ENCODE data around the gene TEAD3.

Gene TEAD3

GRCh38 chr6:35469751-35470662, 26.9 kb downstream of the TEAD3 start:
- no peak for DNase-seq (ENCODE audit: low read depth)
- peak overlapping the region; percentile 92 for H3K4me3 ChIP-seq (replicated peaks; ENCODE audit: low read depth, low read length)
- no peak for TF ChIP-seq CTCF (IDR thresholded peaks at IDR 0.05; ENCODE audit: low read length, missing control alignments)

- no peak for DNase-seq (ENCODE audit: low read depth)
- H3K4me3 ChIP-seq (replicated peaks; ENCODE audit: low read depth, low read length) = peak overlapping the region; percentile 92
- TF ChIP-seq CTCF (IDR thresholded peaks at IDR 0.05; ENCODE audit: low read length, missing control alignments) = no peak
Observed at GRCh38 chr6:35468980-35469750, 27.7 kb downstream of the TEAD3 start.

GRCh38 chr6:35468181-35468979, 28.5 kb downstream of the TEAD3 start, which contains the start of gene RPL10A:
Gene RPL10A (plus strand): TSS chr6:35468401. CDS start chr6:35468435, 34 bp downstream.
- peak; percentile 98 for DNase-seq (ENCODE audit: low read depth)
- TF ChIP-seq CTCF (IDR thresholded peaks at IDR 0.05; ENCODE audit: low read length, missing control alignments) = peak; percentile 91
- peak within 1 kb of the TSS; percentile 92 for H3K4me3 ChIP-seq (replicated peaks; ENCODE audit: low read depth, low read length)

GRCh38 chr6:35465646-35466045, 31.2 kb downstream of the TEAD3 start:
- no peak overlapping the region for H3K4me3 ChIP-seq (replicated peaks; ENCODE audit: low read depth, low read length)
- no peak for TF ChIP-seq CTCF (IDR thresholded peaks at IDR 0.05; ENCODE audit: low read length, missing control alignments)
- DNase-seq (ENCODE audit: low read depth) = no peak

- no peak for TF ChIP-seq CTCF (IDR thresholded peaks at IDR 0.05; ENCODE audit: low read length, missing control alignments)
- DNase-seq (ENCODE audit: low read depth) = no peak
Observed at GRCh38 chr6:35463292-35463691, 33.6 kb downstream of the TEAD3 start.

GRCh38 chr6:35461270-35461669, 35.6 kb downstream of the TEAD3 start:
- no peak for TF ChIP-seq CTCF (IDR thresholded peaks at IDR 0.05; ENCODE audit: low read length, missing control alignments)
- no peak for DNase-seq (ENCODE audit: low read depth)
- no peak overlapping the region for H3K4me3 ChIP-seq (replicated peaks; ENCODE audit: low read depth, low read length)

More at GRCh38 chr6:35463292-35463691, 33.6 kb downstream of the TEAD3 start:
- H3K4me3 ChIP-seq (replicated peaks; ENCODE audit: low read depth, low read length) = no peak overlapping the region
